CD4-positive, alpha-beta T cell treated with Interleukin-15 for 4 hours (primary cell): ENCODE data around the gene SLC38A11.

ENCODE experiments used
- DNase-seq: peaks from one replicate; pipeline ENCODE4 v3.0.0-alpha.2; 2020; ENCODE audit warnings: low spot score

SLC38A11 gene

GRCh38 chr2:164969909-164970690 lies 14.8 kb upstream of the SLC38A11 start:
- DNase-seq: no peak

DNA sequence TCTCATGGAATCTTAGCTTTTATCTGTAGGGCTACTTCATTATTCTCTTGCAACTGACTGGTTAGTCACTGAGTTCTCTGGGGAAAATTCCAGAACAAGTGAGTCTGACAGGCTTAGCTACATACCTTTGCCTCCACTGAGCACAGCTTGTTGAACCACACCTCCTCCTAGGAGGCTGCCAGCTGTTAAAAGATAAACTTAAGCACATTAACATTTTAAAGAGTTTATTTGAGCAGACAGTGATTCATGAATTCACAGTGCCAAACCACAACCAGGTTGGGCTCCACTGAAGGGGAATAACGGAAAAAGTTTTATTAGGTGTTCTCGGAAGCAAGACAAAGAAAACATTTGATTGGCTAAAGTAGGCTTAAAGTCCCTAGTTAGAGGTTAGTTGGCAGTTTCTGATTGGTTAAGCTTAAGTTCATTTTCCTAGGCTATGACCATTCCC lies 12.5 kb upstream of the SLC38A11 start:
- DNase-seq: no peak

- no peak for DNase-seq
Observed at GRCh38 chr2:164967361-164967760, 12.0 kb upstream of the SLC38A11 start.

DNA sequence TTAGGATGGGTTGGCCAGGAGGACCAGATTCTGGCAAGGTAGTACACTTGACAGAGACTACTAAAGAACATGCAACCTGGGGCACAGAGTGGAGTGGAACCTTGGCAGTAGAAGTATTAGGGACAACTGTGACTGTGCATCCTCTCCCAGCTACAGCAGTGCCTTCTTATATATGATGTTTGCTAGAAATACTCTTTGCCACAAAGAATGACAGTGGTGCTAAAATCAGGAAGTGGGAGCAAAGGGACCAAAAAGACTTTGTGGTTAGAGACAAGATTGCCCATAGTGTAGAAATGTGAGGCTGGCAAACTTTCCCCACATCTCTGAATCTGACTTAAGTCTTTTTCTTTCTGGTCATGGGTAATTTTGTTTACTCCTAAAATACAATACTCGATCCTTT lies 9.4 kb upstream of the SLC38A11 start:
- DNase-seq: no peak

- DNase-seq: no peak
Observed at GRCh38 chr2:164960159-164960558, 4.8 kb upstream of the SLC38A11 start.

GRCh38 chr2:164954186-164954585 lies 1.1 kb downstream of the SLC38A11 start:
- DNase-seq: no peak

- no peak for DNase-seq
Observed at GRCh38 chr2:164953279-164953678, 2.0 kb downstream of the SLC38A11 start.

GRCh38 chr2:164952057-164952702 lies 3.1 kb downstream of the SLC38A11 start:
- DNase-seq: no peak

DNA sequence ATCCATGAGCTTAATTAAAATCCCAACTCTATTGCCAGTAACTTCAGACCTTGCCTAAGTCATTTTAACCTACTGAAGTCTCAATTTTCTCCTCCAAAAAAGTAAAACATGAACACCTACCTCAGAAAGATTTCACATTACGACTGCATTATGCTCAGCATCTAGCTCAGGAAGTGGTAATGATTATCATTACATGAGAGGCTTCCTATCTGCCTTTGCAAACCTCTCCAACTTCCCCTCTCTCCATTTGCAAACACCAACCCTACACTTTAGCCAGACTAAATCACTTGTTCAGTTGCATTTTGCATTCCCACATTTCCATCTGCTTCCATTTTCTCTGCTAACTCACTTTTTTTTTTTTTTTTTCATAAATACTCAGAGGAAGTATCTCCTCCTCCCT lies 6.8 kb downstream of the SLC38A11 start:
- DNase-seq: no peak

- DNase-seq: no peak
Observed at GRCh38 chr2:164947281-164947680, 8.0 kb downstream of the SLC38A11 start.

DNA sequence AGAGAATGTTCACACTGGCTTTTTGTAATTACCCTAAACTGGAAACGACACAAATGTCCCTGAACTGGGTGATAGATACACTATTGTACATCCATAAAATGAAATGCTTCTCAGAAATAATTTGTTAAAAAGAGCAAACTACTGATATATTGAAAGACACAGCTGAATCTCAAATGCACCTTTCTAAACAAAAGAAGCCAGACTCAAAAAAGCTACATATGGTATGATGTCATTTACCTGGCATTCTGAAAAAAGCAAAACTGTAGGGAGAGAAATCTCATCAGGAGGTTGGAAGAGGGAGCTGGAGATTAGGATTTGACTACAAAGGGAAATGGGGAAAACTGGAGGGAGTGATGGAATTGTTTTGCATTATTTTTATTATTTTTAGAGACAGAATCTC lies 12.0 kb downstream of the SLC38A11 start:
- no peak for DNase-seq

DNA sequence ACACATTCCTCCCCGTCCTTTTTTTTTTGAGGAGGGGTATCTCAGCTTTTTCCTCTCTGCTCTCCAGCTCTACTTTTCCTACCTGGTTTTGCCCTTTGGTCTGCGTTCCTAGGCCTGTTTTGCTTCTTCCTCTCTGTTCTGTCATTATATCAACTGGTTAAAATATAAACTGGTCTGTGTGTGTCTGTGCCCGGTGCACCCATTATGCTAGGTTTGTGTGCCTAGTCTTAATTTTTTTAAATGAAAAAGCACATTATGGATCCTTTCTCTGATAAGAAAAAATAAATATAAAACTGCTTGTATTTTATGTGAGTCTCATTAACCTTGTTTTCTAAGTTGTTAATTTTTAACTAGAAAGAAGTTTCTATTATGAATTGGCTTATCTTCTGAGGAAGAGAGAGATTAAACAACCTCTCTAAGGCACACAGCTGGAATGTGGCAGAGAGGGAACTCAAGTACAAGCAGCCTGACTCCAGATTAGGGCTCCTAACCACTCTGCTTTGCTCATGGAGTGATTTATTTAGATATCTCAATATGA lies 17.4 kb downstream of the SLC38A11 start:
- no peak for DNase-seq

GRCh38 chr2:164935118-164936101 lies 19.9 kb downstream of the SLC38A11 start:
- DNase-seq: no peak

GRCh38 chr2:164934401-164935117 lies 20.8 kb downstream of the SLC38A11 start:
- DNase-seq: no peak

- no peak for DNase-seq
Observed at GRCh38 chr2:164933671-164934189, 21.6 kb downstream of the SLC38A11 start.

GRCh38 chr2:164932377-164932776 lies 22.9 kb downstream of the SLC38A11 start:
- DNase-seq: no peak

- no peak for DNase-seq
Observed at GRCh38 chr2:164928101-164928673, 27.1 kb downstream of the SLC38A11 start.

GRCh38 chr2:164922134-164922533 lies 33.2 kb downstream of the SLC38A11 start:
- no peak for DNase-seq

- no peak for DNase-seq
Observed at GRCh38 chr2:164920430-164920829, 34.9 kb downstream of the SLC38A11 start.

DNA sequence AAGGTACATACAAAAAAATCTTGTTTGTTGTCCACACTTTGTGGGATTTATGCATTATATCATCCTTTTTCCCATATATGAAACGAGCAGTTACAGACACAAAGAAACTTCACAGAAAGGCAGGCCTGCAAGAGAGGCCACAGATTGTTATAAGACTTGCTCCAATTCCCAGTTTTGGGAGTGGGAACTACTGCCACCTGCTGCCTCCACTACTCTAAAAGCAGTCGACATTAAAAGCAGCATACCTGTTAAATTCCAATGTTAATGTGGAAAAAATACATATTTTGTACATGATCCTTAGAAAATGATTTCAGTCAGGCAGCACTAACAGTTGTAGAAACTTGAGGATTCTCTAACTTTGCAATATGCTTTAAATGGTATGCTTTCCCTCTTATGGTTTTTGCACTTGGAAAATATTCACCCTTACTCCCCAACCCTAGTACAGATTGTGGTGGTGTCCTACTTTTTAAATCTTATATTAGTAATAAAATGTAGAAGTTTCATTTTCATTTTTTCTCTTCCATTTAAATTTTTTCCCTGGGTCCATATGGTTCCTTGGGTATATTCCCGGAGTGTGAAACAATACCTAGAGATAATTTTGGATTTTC lies 37.9 kb downstream of the SLC38A11 start:
- no peak for DNase-seq
